HEK293T (cell line): ENCODE data around the gene CES5A.

Source experiments
- ARNT ChIP-seq: fragments of 450-650 bp; IDR thresholded peaks from 2 replicates; pipeline ENCODE4 v1.6.1; 2017; ENCODE audit warnings: mild to moderate bottlenecking
- BHLHE40 ChIP-seq: fragments of 450-650 bp; IDR thresholded peaks from 2 replicates; pipeline ENCODE4 v1.6.1; 2016; ENCODE audit warnings: mild to moderate bottlenecking, moderate library complexity, borderline replicate concordance
- CTBP1 ChIP-seq: fragments of 450-650 bp; IDR thresholded peaks from 2 replicates; pipeline ENCODE4 v1.6.1; 2016; ENCODE audit warnings: borderline replicate concordance
- ELF4 ChIP-seq: fragments of 450-650 bp; IDR thresholded peaks from 2 replicates; pipeline ENCODE4 v1.6.1; 2017; ENCODE audit warnings: antibody characterized with exemption
- FOXA1 ChIP-seq: fragments of 450-650 bp; IDR thresholded peaks from 2 replicates; pipeline ENCODE4 v1.6.1; 2016; ENCODE audit warnings: mild to moderate bottlenecking
- FOXK2 ChIP-seq: fragments of 450-650 bp; IDR thresholded peaks from 2 replicates; pipeline ENCODE4 v1.6.1; 2016; ENCODE audit warnings: mild to moderate bottlenecking
- FOXM1 ChIP-seq: fragments of 450-650 bp; IDR thresholded peaks from 2 replicates; pipeline ENCODE4 v1.6.1; 2017; ENCODE audit warnings: mild to moderate bottlenecking, borderline replicate concordance
- NFRKB ChIP-seq: fragments of 450-650 bp; IDR thresholded peaks from 2 replicates; pipeline ENCODE4 v1.6.1; 2016; ENCODE audit warnings: mild to moderate bottlenecking, moderate library complexity
- PKNOX1 ChIP-seq: fragments of 450-650 bp; IDR thresholded peaks from 2 replicates; pipeline ENCODE4 v1.6.1; 2016
- SP1 ChIP-seq: fragments of 450-650 bp; IDR thresholded peaks from 2 replicates; pipeline ENCODE4 v1.6.1; 2017
- SUZ12 ChIP-seq: fragments of 450-650 bp; IDR thresholded peaks from 2 replicates; pipeline ENCODE4 v1.6.1; 2016; ENCODE audit warnings: mild to moderate bottlenecking
- TARDBP ChIP-seq: fragments of 450-650 bp; IDR thresholded peaks from 2 replicates; pipeline ENCODE4 v1.6.1; 2016
- ZNF384 ChIP-seq: fragments of 450-650 bp; IDR thresholded peaks from 2 replicates; pipeline ENCODE4 v1.6.1; 2016

- TF ChIP-seq FOXK2 (no peak), TARDBP (no peak), SP1 (no peak), BHLHE40 (no peak), ARNT (no peak), FOXA1 (no peak), SUZ12 (no peak), ELF4 (no peak), ZNF384 (no peak), CTBP1 (no peak), PKNOX1 (no peak), NFRKB (no peak), FOXM1 (no peak)
These were observed 25.6 kb upstream of the CES5A start for GRCh38 chr16:55900616-55901393.
